IMR-90 (cell line): ENCODE data around the gene NKX6-1. TPM values are rescaled to one million over a fixed set of nuclear protein-coding genes. Genes with fewer than 3 reads are reported as not detected.

ENCODE experiments used
- ATAC-seq: fragments of 200-7000 bp; cut with Tn5 transposase; 2 replicates; pipeline ENCODE4 v1.9.1; 2020; ENCODE audit warnings: low read depth, mild to moderate bottlenecking, moderate library complexity
- BruUV-seq: library from RNA; stranded (reverse); fragments of 400-500 nt; replicated peaks from 2 replicates; lab custom pipeline; 2021; lab: Mats Ljungman, UMichigan
- CTCF ChIA-PET: fragments of 300-600 bp; formaldehyde crosslinking; extraction: SDS; loops from one replicate; lab custom pipeline; 2021; ENCODE audit warnings: antibody characterized with exemption; lab: Yijun Ruan, JAX
- POLR2A ChIA-PET: fragments of 300-600 bp; sonication (Branson Sonifier 250); formaldehyde crosslinking; loops from one replicate; lab custom pipeline; 2022; ENCODE audit warnings: antibody characterized with exemption; ENCODE audit not compliant: unreplicated experiment; lab: Charles Lee
- DNase-seq: peaks from one replicate; pipeline ENCODE4 v3.0.0; 2013
- H2AFZ ChIP-seq: replicated peaks from 2 replicates; pipeline ENCODE3; 2013; ENCODE audit warnings: low read length, mild to moderate bottlenecking; ENCODE audit not compliant: poor library complexity
- H2AK5ac ChIP-seq: 2 replicates; pipeline ENCODE4 v1.6.1; 2013; ENCODE audit warnings: low read depth, low read length, inconsistent platforms
- H2AK9ac ChIP-seq: replicated peaks from 2 replicates; pipeline ENCODE3; 2013; ENCODE audit warnings: mild to moderate bottlenecking, low read depth, low read length, moderate library complexity; ENCODE audit not compliant: poor library complexity
- H2BK120ac ChIP-seq: 2 replicates; pipeline ENCODE4 v1.6.1; 2013; ENCODE audit warnings: low read depth, low read length, inconsistent platforms
- H2BK15ac ChIP-seq: 3 replicates; pipeline ENCODE4 v1.6.1; 2013; ENCODE audit warnings: low read depth, low read length, inconsistent platforms
- H2BK20ac ChIP-seq: 2 replicates; pipeline ENCODE4 v1.6.1; 2013; ENCODE audit warnings: low read depth, mild to moderate bottlenecking, inconsistent platforms, low read length, moderate library complexity
- H2BK5ac ChIP-seq: 2 replicates; pipeline ENCODE4 v1.6.1; 2013; ENCODE audit warnings: mild to moderate bottlenecking, low read depth, low read length, inconsistent platforms; ENCODE audit not compliant: poor library complexity, severe bottlenecking
- H3K14ac ChIP-seq: replicated peaks from 2 replicates; pipeline ENCODE4 v1.6.1; 2013; ENCODE audit warnings: low read depth, low read length, inconsistent platforms
- H3K18ac ChIP-seq: 2 replicates; pipeline ENCODE4 v1.6.1; 2013; ENCODE audit warnings: low read depth, low read length, control low read depth
- H3K23ac ChIP-seq: 2 replicates; pipeline ENCODE4 v1.6.1; 2013; ENCODE audit warnings: low read depth, low read length, inconsistent platforms
- H3K27ac ChIP-seq: 2 replicates; pipeline ENCODE4 v1.5.1; 2013; ENCODE audit warnings: mild to moderate bottlenecking, control low read depth, low read length; ENCODE audit not compliant: insufficient read depth
- H3K27me3 ChIP-seq: 2 replicates; pipeline ENCODE4 v1.6.1; 2013; ENCODE audit warnings: low read length; ENCODE audit not compliant: control insufficient read depth, insufficient read depth
- H3K36me3 ChIP-seq: 2 replicates; pipeline ENCODE4 v1.6.1; 2013; ENCODE audit warnings: low read length, mixed read lengths; ENCODE audit not compliant: control insufficient read depth, insufficient read depth
- H3K4ac ChIP-seq: 2 replicates; pipeline ENCODE4 v1.6.1; 2013; ENCODE audit warnings: low read depth, low read length, inconsistent platforms
- H3K4me1 ChIP-seq: 2 replicates; pipeline ENCODE4 v1.6.1; 2013; ENCODE audit warnings: low read length, mixed read lengths; ENCODE audit not compliant: control insufficient read depth, insufficient read depth
- H3K4me2 ChIP-seq: 2 replicates; pipeline ENCODE4 v1.6.1; 2013; ENCODE audit warnings: low read depth, mild to moderate bottlenecking, control low read depth, low read length, moderate library complexity
- H3K4me3 ChIP-seq: 2 replicates; pipeline ENCODE4 v1.5.1; 2013; ENCODE audit warnings: low read depth, mild to moderate bottlenecking, control low read depth, low read length, moderate library complexity; ENCODE audit not compliant: insufficient read depth
- H3K56ac ChIP-seq: 2 replicates; pipeline ENCODE4 v1.6.1; 2013; ENCODE audit warnings: low read length, inconsistent platforms; ENCODE audit not compliant: insufficient read depth; ENCODE audit errors: extremely low read depth
- H3K79me1 ChIP-seq, 2 experiments: 2 replicates each; pipeline ENCODE4 v1.6.1; 2013; ENCODE audit warnings: low read length in 2 of 2, inconsistent platforms in 1 of 2, low read depth in 1 of 2
- H3K9ac ChIP-seq: 2 replicates; pipeline ENCODE4 v1.6.1; 2013; ENCODE audit warnings: low read depth, low read length, control low read depth
- H3K9me1 ChIP-seq: 2 replicates; pipeline ENCODE4 v1.6.1; 2013; ENCODE audit warnings: low read length, inconsistent platforms; ENCODE audit not compliant: insufficient read depth
- H3K9me3 ChIP-seq: 2 replicates; pipeline ENCODE4 v1.6.1; 2013; ENCODE audit warnings: low read length; ENCODE audit not compliant: control insufficient read depth, insufficient read depth
- H4K20me1 ChIP-seq: 2 replicates; pipeline ENCODE4 v1.6.1; 2013; ENCODE audit warnings: low read length, inconsistent platforms; ENCODE audit not compliant: insufficient read depth
- H4K5ac ChIP-seq: 2 replicates; pipeline ENCODE4 v1.6.1; 2013; ENCODE audit warnings: mild to moderate bottlenecking, low read depth, low read length, control low read depth
- H4K8ac ChIP-seq, 2 experiments: 2 replicates each; pipeline ENCODE4 v1.6.1; 2013; ENCODE audit warnings: low read depth in 2 of 2, low read length in 2 of 2, control low read depth in 1 of 2, inconsistent platforms in 1 of 2
- H4K91ac ChIP-seq: 2 replicates; pipeline ENCODE4 v1.6.1; 2013; ENCODE audit warnings: low read depth, low read length, inconsistent platforms; ENCODE audit not compliant: insufficient read depth
- BHLHE40 ChIP-seq: fragments of 150-350 bp; IDR thresholded peaks from 2 replicates; pipeline ENCODE4 v1.6.1; 2016; ENCODE audit warnings: mild to moderate bottlenecking, low read depth, low read length
- CEBPB ChIP-seq: IDR thresholded peaks from 2 replicates; pipeline ENCODE4 v1.6.1; 2012; ENCODE audit warnings: low read depth, low read length, improper control_type of control experiment
- CTCF ChIP-seq: conservative IDR thresholded peaks from 2 replicates; pipeline ENCODE4 v1.5.1; 2012; ENCODE audit warnings: mild to moderate bottlenecking, low read depth, low read length, improper control_type of control experiment
- ELK1 ChIP-seq: fragments of 150-350 bp; IDR thresholded peaks from 2 replicates; pipeline ENCODE4 v1.6.1; 2016; ENCODE audit warnings: low read depth, mild to moderate bottlenecking, low read length, moderate library complexity, borderline replicate concordance
- FOS ChIP-seq: fragments of 150-350 bp; IDR thresholded peaks from 2 replicates; pipeline ENCODE4 v1.6.1; 2016; ENCODE audit warnings: low read depth, low read length
- MXI1 ChIP-seq: IDR thresholded peaks from 2 replicates; pipeline ENCODE4 v1.6.1; 2012; ENCODE audit warnings: low read depth, mild to moderate bottlenecking, low read length, moderate library complexity, borderline replicate concordance
- NFE2L2 ChIP-seq: fragments of 150-350 bp; IDR thresholded peaks from 2 replicates; pipeline ENCODE4 v1.6.1; 2016; ENCODE audit warnings: low read depth, mild to moderate bottlenecking, low read length
- RAD21 ChIP-seq: IDR thresholded peaks from 2 replicates; pipeline ENCODE4 v1.6.1; 2012; ENCODE audit warnings: low read length, improper control_type of control experiment
- RCOR1 ChIP-seq: IDR thresholded peaks from 2 replicates; pipeline ENCODE4 v1.6.1; 2012; ENCODE audit warnings: mild to moderate bottlenecking, low read length, improper control_type of control experiment; ENCODE audit not compliant: insufficient replicate concordance
- RFX5 ChIP-seq: IDR thresholded peaks from 2 replicates; pipeline ENCODE4 v1.8.0; 2012; ENCODE audit warnings: low read depth, mild to moderate bottlenecking, low read length, moderate library complexity
- SMC3 ChIP-seq: fragments of 150-350 bp; IDR thresholded peaks from 2 replicates; pipeline ENCODE4 v1.6.1; 2016; ENCODE audit warnings: low read depth, mild to moderate bottlenecking, antibody characterized with exemption, low read length, moderate library complexity
- WGBS, 2 experiments: methylation state at CpG; one replicate each; pipeline versions ENCODE4 v1.1.5 to v1.1.7; 2013; ENCODE audit warnings: missing lambda C conversion rate in 2 of 2; ENCODE audit not compliant: insufficient read length in 1 of 2; ENCODE audit errors: extremely low coverage in 2 of 2; 5-methylcytosine and 5-hydroxymethylcytosine counted together
- dilution Hi-C: fragments of 300-500 bp; cut with HindIII; formaldehyde crosslinking; loops from one replicate; pipeline ENCODE4 v1.14.3; 2018; ENCODE audit warnings: low sequenced_read_pairs; ENCODE audit not compliant: unreplicated experiment
- in situ Hi-C: fragments of 300-500 bp; cut with MboI; formaldehyde crosslinking; loops from 3 replicates; pipeline ENCODE4 v1.14.3; 2019; ENCODE audit warnings: low sequenced_read_pairs, inconsistent platforms, mixed read lengths
- intact Hi-C: fragments of 100-400 bp; cut with micrococcal nuclease; formaldehyde crosslinking; loops from 2 replicates; pipeline ENCODE4 v1.10.0; 2022
- polyA plus RNA-seq, 3 experiments: library from polyadenylated mRNA; depleted of rRNA; stranded (reverse); fragments of >200 nt; gene quantifications; 2 replicates each; pipeline ENCODE4 v1.2.3, GENCODE V29; 2012; ENCODE audit warnings: low replicate concordance in 1 of 3
- total RNA-seq: library from RNA; depleted of rRNA; stranded (reverse); fragments of >200 nt; gene quantifications from 2 replicates; pipeline ENCODE4 v1.2.3, GENCODE V29; 2012

NKX6-1 gene
- total and polyA plus RNA-seq, 2 of the 4 experiments (the other 2 are of a cell fraction) = under 0.01 to 0.24 TPM

DNA sequence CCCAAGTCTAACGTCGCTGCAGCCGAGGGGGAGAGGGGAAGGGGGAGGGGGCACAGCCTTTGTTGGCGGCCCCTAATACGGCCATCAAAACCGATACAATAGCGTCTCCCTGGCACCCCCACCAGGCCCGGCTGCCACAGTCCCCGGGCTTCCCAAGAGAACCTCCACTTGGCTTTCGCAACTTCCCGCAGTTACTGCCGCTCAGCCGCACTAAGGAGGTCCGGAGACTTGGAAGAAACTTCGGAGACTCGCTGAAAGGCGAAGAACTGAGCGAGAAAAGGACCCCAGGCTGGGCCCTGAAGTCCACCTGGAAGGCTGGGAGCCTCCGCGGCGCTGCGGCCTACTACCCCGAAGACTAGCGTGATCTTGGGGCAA, 2.8 kb downstream of the NKX6-1 start:
- Histone ChIP-seq H3K36me3 (no peaks in the 10 kb centered on the region), H3K56ac (no peak overlapping the region), H4K91ac (no peak overlapping the region), H4K20me1 (no peaks in the 10 kb centered on the region), H2BK15ac (no peak overlapping the region), H3K27me3 (peaks cover 83% of the 10 kb centered on the region), H3K9me1 (no peaks in the 10 kb centered on the region), H2BK120ac (no peak overlapping the region), H2AK9ac (no peak overlapping the region), H3K23ac (no peak overlapping the region), H3K9ac (no peak overlapping the region), H3K4me1 (no peaks in the 10 kb centered on the region; the same call in 1 of the 2 replicates), H3K4me3 (no peak overlapping the region), H3K18ac (no peak overlapping the region), H3K4ac (no peak overlapping the region), H2AFZ (no peak overlapping the region), H4K8ac (no peak overlapping the region), H3K79me1 (no peaks in the 10 kb centered on the region), H2BK20ac (no peak overlapping the region), H3K9me3 (peaks cover 26% of the 10 kb centered on the region), H3K4me2 (no peak overlapping the region), H2AK5ac (no peak overlapping the region), H4K5ac (no peak overlapping the region), H3K27ac (no peak overlapping the region), H3K14ac (no peak overlapping the region), H2BK5ac (no peak overlapping the region)
- TF ChIP-seq NFE2L2 = no peak
- no peak for TF ChIP-seq BHLHE40
- no peak for TF ChIP-seq MXI1
- no peak for TF ChIP-seq CEBPB
- TF ChIP-seq RCOR1 = no peak
- no peak for TF ChIP-seq RFX5
- no peak for TF ChIP-seq CTCF
- TF ChIP-seq RAD21 = no peak
- TF ChIP-seq ELK1 = no peak
- no peak for TF ChIP-seq SMC3
- TF ChIP-seq FOS = no peak
- 23% methylated on average over 13 of the region's 24 CpGs; no CpG with 5 or more reads in 1 of the 2 experiments for WGBS, 2 experiments
- ChIA-PET CTCF (no interaction called here), POLR2A (no interaction called here)
- ATAC-seq (no peak), DNase-seq (no peak)
- in situ Hi-C loops = no loop called here
- intact Hi-C loops = no loop called here
- dilution Hi-C loops = no loop called here
- no TSS peak for BruUV-seq
